ACC112 (cell line): ENCODE results near the gene NR5A2.

ENCODE experiments used
- H2AFZ ChIP-seq: fragments of 200-600 bp; sonication (generic); one replicate; pipeline ENCODE4 v1.6.0; 2017; ENCODE audit warnings: antibody characterized with exemption, low read length; ENCODE audit not compliant: unreplicated experiment
- H3K27ac ChIP-seq: fragments of 200-600 bp; sonication (generic); 2 replicates; pipeline ENCODE4 v1.5.1; 2014; ENCODE audit warnings: low read depth, mild to moderate bottlenecking, antibody characterized with exemption, low read length, moderate library complexity
- H3K27me3 ChIP-seq: fragments of 200-600 bp; sonication (generic); 2 replicates; pipeline ENCODE4 v1.6.1; 2014; ENCODE audit warnings: mild to moderate bottlenecking, antibody characterized with exemption, low read length, moderate library complexity, mixed read lengths; ENCODE audit not compliant: insufficient read depth
- H3K36me3 ChIP-seq: fragments of 200-600 bp; sonication (generic); 2 replicates; pipeline ENCODE4 v1.6.1; 2016; ENCODE audit warnings: mild to moderate bottlenecking, antibody characterized with exemption, low read length, moderate library complexity, mixed read lengths; ENCODE audit not compliant: insufficient read depth
- H3K4me1 ChIP-seq: fragments of 200-600 bp; sonication (generic); one replicate; pipeline ENCODE4 v1.6.1; 2016; ENCODE audit warnings: low read length, mixed read lengths; ENCODE audit not compliant: insufficient read depth, unreplicated experiment, control insufficient read depth
- H3K4me3 ChIP-seq: fragments of 200-600 bp; sonication (generic); 2 replicates; pipeline ENCODE4 v1.5.1; 2014; ENCODE audit warnings: mild to moderate bottlenecking, low read depth, low read length
- H3K79me2 ChIP-seq: fragments of 200-600 bp; sonication (generic); one replicate; pipeline ENCODE4 v1.6.0; 2016; ENCODE audit warnings: low read length; ENCODE audit not compliant: control insufficient read depth, unreplicated experiment, insufficient read depth

The NR5A2 gene

GRCh38 chr1:200128944-200129879 lies 101.7 kb downstream of the NR5A2 start:
- Histone ChIP-seq H2AFZ (no peak overlapping the region), H3K4me1 (no peaks in the 10 kb centered on the region), H3K27ac (no peak overlapping the region), H3K27me3 (no peaks in the 10 kb centered on the region), H3K79me2 (no peaks in the 10 kb centered on the region), H3K36me3 (no peaks in the 10 kb centered on the region), H3K4me3 (no peak overlapping the region)

GRCh38 chr1:200130552-200130951 lies 103.0 kb downstream of the NR5A2 start:
- Histone ChIP-seq H3K4me3 (no peak overlapping the region), H3K27ac (no peak overlapping the region), H3K27me3 (no peaks in the 10 kb centered on the region), H3K36me3 (no peaks in the 10 kb centered on the region), H2AFZ (no peak overlapping the region), H3K79me2 (no peaks in the 10 kb centered on the region), H3K4me1 (no peaks in the 10 kb centered on the region)

- H3K27me3 ChIP-seq: no peaks in the 10 kb centered on the region
- H2AFZ ChIP-seq: no peak overlapping the region
- no peaks in the 10 kb centered on the region for H3K79me2 ChIP-seq
- H3K4me1 ChIP-seq: no peaks in the 10 kb centered on the region
- H3K4me3 ChIP-seq: no peak overlapping the region
- H3K27ac ChIP-seq: no peak overlapping the region
- H3K36me3 ChIP-seq: no peaks in the 10 kb centered on the region
These were observed 104.1 kb downstream of the NR5A2 start for GRCh38 chr1:200131551-200132125.

- Histone ChIP-seq H3K4me1 (no peaks in the 10 kb centered on the region), H3K27me3 (no peaks in the 10 kb centered on the region), H2AFZ (no peak overlapping the region), H3K4me3 (no peak overlapping the region), H3K79me2 (no peaks in the 10 kb centered on the region), H3K27ac (no peak overlapping the region), H3K36me3 (no peaks in the 10 kb centered on the region)
These were observed 105.6 kb downstream of the NR5A2 start for GRCh38 chr1:200133123-200133522.

GRCh38 chr1:200134116-200134515 lies 106.6 kb downstream of the NR5A2 start:
- H3K27ac ChIP-seq: no peak overlapping the region

DNA sequence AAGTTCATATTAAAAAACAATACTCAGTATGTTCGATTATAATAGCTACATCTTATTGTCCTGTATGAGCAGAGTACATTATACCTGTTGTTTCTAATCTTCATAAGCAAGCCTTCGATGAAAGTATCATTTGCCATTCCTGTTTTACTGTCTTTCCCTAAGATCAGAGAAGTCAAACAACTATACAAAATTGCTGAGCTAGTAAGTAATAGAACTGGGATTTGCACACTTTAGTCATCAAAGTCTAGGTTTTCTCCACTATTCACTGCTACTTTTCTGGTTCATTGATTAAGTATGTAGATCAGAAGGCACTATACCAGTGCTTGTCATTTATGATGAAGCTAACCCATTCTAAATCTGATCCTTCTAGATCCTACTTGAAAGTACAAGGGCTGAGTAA lies 108.9 kb downstream of the NR5A2 start:
- H3K79me2 ChIP-seq: no peaks in the 10 kb centered on the region
- H2AFZ ChIP-seq: no peak overlapping the region
- no peaks in the 10 kb centered on the region for H3K27me3 ChIP-seq
- no peak overlapping the region for H3K27ac ChIP-seq
- no peak overlapping the region for H3K4me3 ChIP-seq
- no peaks in the 10 kb centered on the region for H3K4me1 ChIP-seq
- no peaks in the 10 kb centered on the region for H3K36me3 ChIP-seq

More at GRCh38 chr1:200134116-200134515, 106.6 kb downstream of the NR5A2 start:
- Histone ChIP-seq H3K4me1 (no peaks in the 10 kb centered on the region), H3K79me2 (no peaks in the 10 kb centered on the region), H3K4me3 (no peak overlapping the region), H2AFZ (no peak overlapping the region), H3K27me3 (no peaks in the 10 kb centered on the region), H3K36me3 (no peaks in the 10 kb centered on the region)

- Histone ChIP-seq H3K4me1 (no peaks in the 10 kb centered on the region), H2AFZ (no peak overlapping the region), H3K36me3 (no peaks in the 10 kb centered on the region), H3K79me2 (no peaks in the 10 kb centered on the region), H3K4me3 (no peak overlapping the region), H3K27me3 (no peaks in the 10 kb centered on the region), H3K27ac (no peak overlapping the region)
These were observed 112.2 kb downstream of the NR5A2 start for GRCh38 chr1:200139661-200140250.

- Histone ChIP-seq H3K27ac (no peak overlapping the region), H3K4me3 (no peak overlapping the region), H3K79me2 (no peaks in the 10 kb centered on the region), H3K36me3 (no peaks in the 10 kb centered on the region), H3K4me1 (no peaks in the 10 kb centered on the region), H3K27me3 (no peaks in the 10 kb centered on the region), H2AFZ (no peak overlapping the region)
These were observed 115.8 kb downstream of the NR5A2 start for GRCh38 chr1:200143347-200143746.

- H3K4me1 ChIP-seq: peaks cover 13% of the 10 kb centered on the region
- H3K36me3 ChIP-seq: no peaks in the 10 kb centered on the region
- no peak overlapping the region for H2AFZ ChIP-seq
- no peak overlapping the region for H3K27ac ChIP-seq
- H3K27me3 ChIP-seq: no peaks in the 10 kb centered on the region
- no peaks in the 10 kb centered on the region for H3K79me2 ChIP-seq
- no peak overlapping the region for H3K4me3 ChIP-seq
These were observed 118.6 kb downstream of the NR5A2 start for GRCh38 chr1:200146100-200146499.

DNA sequence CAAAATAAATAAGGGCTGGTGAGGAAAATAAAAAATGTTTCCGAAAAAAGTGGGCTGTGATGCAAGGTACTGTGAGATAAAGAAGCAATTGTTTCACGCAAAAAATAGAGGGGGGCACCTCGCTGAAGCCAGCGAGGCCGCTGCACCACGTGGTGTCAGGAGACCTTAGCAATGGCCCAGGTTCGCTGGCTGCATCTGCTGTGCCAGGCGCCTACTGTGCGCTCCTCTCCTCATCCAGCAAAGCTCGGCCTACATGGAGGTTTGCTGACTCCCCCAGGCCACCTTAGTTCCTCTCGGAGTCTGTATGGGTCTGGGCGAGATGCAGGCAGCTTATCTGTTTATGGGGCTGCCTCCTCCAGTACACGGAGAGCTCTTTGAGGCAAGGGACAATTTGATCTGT lies 119.6 kb downstream of the NR5A2 start:
- no peaks in the 10 kb centered on the region for H3K79me2 ChIP-seq
- H2AFZ ChIP-seq: no peak overlapping the region
- H3K4me3 ChIP-seq: no peak overlapping the region
- H3K4me1 ChIP-seq: peaks cover 15% of the 10 kb centered on the region
- H3K27ac ChIP-seq: no peak overlapping the region
- H3K36me3 ChIP-seq: no peaks in the 10 kb centered on the region
- H3K27me3 ChIP-seq: no peaks in the 10 kb centered on the region
